HepG2 (cell line): ENCODE data around the gene PARP8. TPM values are rescaled to one million over a fixed set of nuclear protein-coding genes. Genes with fewer than 3 reads are reported as not detected.

ENCODE experiments used
- IRX3 ChIP-seq: sonication (generic); formaldehyde crosslinking; IDR thresholded peaks from 2 replicates; pipeline ENCODE4 v1.8.1; 2023; ENCODE audit warnings: mild to moderate bottlenecking, low read depth, missing genetic modification reagents, borderline replicate concordance
- MLLT10 ChIP-seq: sonication (generic); formaldehyde crosslinking; IDR thresholded peaks from 2 replicates; pipeline ENCODE4 v1.4.0; 2020; ENCODE audit warnings: missing genetic modification reagents
- NR2C2 ChIP-seq: sonication (generic); formaldehyde crosslinking; IDR thresholded peaks from 2 replicates; pipeline ENCODE4 v1.4.0; 2020; ENCODE audit warnings: missing genetic modification reagents, mild to moderate bottlenecking, moderate library complexity, borderline replicate concordance
- TCF12 ChIP-seq, 2 experiments: fragments of 450-650 bp in 1 of 2; sonication (generic) in 1 of 2; formaldehyde crosslinking in 1 of 2; IDR thresholded peaks; 2 replicates each; pipeline versions ENCODE4 v1.6.1 to v1.8.0; 2017 to 2022; ENCODE audit warnings: antibody characterized with exemption in 1 of 2, mild to moderate bottlenecking in 1 of 2, missing genetic modification reagents in 1 of 2, moderate library complexity in 1 of 2
- ZNF772 ChIP-seq: sonication (generic); formaldehyde crosslinking; IDR thresholded peaks from 2 replicates; pipeline ENCODE4 v1.5.0; 2020; ENCODE audit warnings: mild to moderate bottlenecking, missing genetic modification reagents
- polyA plus RNA-seq, 8 experiments: library from polyadenylated mRNA; depleted of rRNA in 3 of 8; stranded (reverse) in 7 of 8; unstranded in 1 of 8; fragments of >200 nt; fragmentation: Illumina TruSeq in 4 of 8; extraction: Trizol in 4 of 8; gene quantifications; 2 replicates each; pipeline versions ENCODE4 v1.2.1 to v1.2.3, GENCODE V29; 2011 to 2016; ENCODE audit warnings: low read depth in 4 of 8, missing spikeins in 1 of 8, mixed read lengths in 1 of 8; ENCODE audit not compliant: insufficient read depth in 1 of 8
- total RNA-seq, 5 experiments: library from RNA; depleted of rRNA; stranded (reverse); fragments of >200 nt; fragmentation: Illumina TruSeq; extraction: Trizol; gene quantifications; 2 replicates each; pipeline ENCODE4 v1.2.3, GENCODE V29; 2016; ENCODE audit warnings: low read depth in 1 of 5
- TF ChIP-seq, protein P1 (sequence below), 2 experiments: fragments of 450-650 bp in 1 of 2; sonication (generic) in 1 of 2; formaldehyde crosslinking in 1 of 2; IDR thresholded peaks; 2 replicates each; pipeline versions ENCODE4 v1.6.1 to v1.8.0; 2016 to 2022; ENCODE audit warnings: antibody characterized with exemption in 1 of 2, mild to moderate bottlenecking in 1 of 2, missing genetic modification reagents in 1 of 2
- TF ChIP-seq, protein P2 (sequence below): sonication (generic); formaldehyde crosslinking; IDR thresholded peaks from 2 replicates; pipeline ENCODE4; 2020; ENCODE audit warnings: missing genetic modification reagents, mild to moderate bottlenecking, borderline replicate concordance
- TF ChIP-seq, protein P3 (sequence below): sonication (generic); formaldehyde crosslinking; IDR thresholded peaks from 2 replicates; pipeline ENCODE4 v1.4.0; 2020; ENCODE audit warnings: missing genetic modification reagents
- TF ChIP-seq, protein P4 (sequence below): sonication (generic); formaldehyde crosslinking; IDR thresholded peaks from 2 replicates; pipeline ENCODE4 v1.5.0; 2020; ENCODE audit warnings: missing genetic modification reagents

PARP8 gene
- total and polyA plus RNA-seq, 2 of the 13 experiments (the other 11 are each of a cell fraction or from before 2014, with no cell fraction given), result 0.11 to 0.29 TPM

DNA sequence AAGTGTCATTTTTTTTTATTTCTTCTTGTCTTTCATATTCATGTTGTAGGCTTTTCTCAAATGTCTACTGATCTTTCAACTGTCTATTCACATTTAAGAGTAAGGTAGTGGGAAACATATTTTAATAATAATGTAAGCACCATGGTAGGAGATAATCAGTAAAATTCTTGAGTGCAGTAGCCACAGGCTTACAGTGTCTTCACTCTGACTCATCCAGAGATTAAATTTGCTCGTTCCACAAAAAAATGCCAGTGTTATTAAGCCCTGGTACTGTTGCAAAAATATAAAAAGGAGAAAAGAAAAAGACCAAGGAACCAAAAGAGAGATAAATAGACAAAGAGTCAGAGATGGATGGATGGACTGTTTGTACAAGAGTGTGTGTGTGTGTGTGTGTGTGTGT, 43.0 kb downstream of the PARP8 start (continued):
- TF ChIP-seq, protein P1, sequence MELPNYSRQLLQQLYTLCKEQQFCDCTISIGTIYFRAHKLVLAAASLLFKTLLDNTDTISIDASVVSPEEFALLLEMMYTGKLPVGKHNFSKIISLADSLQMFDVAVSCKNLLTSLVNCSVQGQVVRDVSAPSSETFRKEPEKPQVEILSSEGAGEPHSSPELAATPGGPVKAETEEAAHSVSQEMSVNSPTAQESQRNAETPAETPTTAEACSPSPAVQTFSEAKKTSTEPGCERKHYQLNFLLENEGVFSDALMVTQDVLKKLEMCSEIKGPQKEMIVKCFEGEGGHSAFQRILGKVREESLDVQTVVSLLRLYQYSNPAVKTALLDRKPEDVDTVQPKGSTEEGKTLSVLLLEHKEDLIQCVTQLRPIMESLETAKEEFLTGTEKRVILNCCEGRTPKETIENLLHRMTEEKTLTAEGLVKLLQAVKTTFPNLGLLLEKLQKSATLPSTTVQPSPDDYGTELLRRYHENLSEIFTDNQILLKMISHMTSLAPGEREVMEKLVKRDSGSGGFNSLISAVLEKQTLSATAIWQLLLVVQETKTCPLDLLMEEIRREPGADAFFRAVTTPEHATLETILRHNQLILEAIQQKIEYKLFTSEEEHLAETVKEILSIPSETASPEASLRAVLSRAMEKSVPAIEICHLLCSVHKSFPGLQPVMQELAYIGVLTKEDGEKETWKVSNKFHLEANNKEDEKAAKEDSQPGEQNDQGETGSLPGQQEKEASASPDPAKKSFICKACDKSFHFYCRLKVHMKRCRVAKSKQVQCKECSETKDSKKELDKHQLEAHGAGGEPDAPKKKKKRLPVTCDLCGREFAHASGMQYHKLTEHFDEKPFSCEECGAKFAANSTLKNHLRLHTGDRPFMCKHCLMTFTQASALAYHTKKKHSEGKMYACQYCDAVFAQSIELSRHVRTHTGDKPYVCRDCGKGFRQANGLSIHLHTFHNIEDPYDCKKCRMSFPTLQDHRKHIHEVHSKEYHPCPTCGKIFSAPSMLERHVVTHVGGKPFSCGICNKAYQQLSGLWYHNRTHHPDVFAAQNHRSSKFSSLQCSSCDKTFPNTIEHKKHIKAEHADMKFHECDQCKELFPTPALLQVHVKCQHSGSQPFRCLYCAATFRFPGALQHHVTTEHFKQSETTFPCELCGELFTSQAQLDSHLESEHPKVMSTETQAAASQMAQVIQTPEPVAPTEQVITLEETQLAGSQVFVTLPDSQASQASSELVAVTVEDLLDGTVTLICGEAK (IDR thresholded peaks at IDR 0.05), result no peak
- TF ChIP-seq, protein P1 (CRISPR knock-in tag; IDR thresholded peaks at IDR 0.05), result no peak
- TF ChIP-seq MLLT10 (CRISPR knock-in tag) (no peak), IRX3 (CRISPR knock-in tag) (no peak), TCF12 (IDR thresholded peaks at IDR 0.05) (no peak), TCF12 (CRISPR knock-in tag; IDR thresholded peaks at IDR 0.05) (no peak), NR2C2 (CRISPR knock-in tag) (no peak), ZNF772 (no peak)
- TF ChIP-seq, protein P2, sequence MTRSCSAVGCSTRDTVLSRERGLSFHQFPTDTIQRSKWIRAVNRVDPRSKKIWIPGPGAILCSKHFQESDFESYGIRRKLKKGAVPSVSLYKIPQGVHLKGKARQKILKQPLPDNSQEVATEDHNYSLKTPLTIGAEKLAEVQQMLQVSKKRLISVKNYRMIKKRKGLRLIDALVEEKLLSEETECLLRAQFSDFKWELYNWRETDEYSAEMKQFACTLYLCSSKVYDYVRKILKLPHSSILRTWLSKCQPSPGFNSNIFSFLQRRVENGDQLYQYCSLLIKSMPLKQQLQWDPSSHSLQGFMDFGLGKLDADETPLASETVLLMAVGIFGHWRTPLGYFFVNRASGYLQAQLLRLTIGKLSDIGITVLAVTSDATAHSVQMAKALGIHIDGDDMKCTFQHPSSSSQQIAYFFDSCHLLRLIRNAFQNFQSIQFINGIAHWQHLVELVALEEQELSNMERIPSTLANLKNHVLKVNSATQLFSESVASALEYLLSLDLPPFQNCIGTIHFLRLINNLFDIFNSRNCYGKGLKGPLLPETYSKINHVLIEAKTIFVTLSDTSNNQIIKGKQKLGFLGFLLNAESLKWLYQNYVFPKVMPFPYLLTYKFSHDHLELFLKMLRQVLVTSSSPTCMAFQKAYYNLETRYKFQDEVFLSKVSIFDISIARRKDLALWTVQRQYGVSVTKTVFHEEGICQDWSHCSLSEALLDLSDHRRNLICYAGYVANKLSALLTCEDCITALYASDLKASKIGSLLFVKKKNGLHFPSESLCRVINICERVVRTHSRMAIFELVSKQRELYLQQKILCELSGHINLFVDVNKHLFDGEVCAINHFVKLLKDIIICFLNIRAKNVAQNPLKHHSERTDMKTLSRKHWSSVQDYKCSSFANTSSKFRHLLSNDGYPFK (CRISPR knock-in tag), result no peak
- TF ChIP-seq, protein P3, sequence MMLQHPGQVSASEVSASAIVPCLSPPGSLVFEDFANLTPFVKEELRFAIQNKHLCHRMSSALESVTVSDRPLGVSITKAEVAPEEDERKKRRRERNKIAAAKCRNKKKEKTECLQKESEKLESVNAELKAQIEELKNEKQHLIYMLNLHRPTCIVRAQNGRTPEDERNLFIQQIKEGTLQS (CRISPR knock-in tag), result no peak
- TF ChIP-seq, protein P4, sequence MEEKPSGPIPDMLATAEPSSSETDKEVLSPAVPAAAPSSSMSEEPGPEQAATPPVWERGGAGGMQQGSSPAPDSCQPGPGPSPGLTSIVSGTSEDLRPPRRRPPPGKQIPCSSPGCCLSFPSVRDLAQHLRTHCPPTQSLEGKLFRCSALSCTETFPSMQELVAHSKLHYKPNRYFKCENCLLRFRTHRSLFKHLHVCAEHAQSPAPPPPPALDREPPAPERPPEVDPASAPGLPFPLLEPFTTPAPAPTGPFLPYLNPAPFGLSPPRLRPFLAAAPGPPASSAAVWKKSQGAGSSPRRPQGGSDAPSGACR (CRISPR knock-in tag), result no peak
- TF ChIP-seq, all 625 proteins: peak for 0
